Liver (tissue), 3 donors: Measurements from ENCODE around the gene RFC2.

Experiments used
- GABPA ChIP-seq, 2 donors: IDR thresholded peaks in 1 of 2; conservative IDR thresholded peaks in 1 of 2; 2 replicates each; pipeline ENCODE4 v1.6.1; 2016; ENCODE audit warnings: antibody characterized with exemption in 2 of 2, mild to moderate bottlenecking in 1 of 2, moderate library complexity in 1 of 2
- JUND ChIP-seq, 2 donors: IDR thresholded peaks; 2 replicates each; pipeline ENCODE4 v1.6.1; 2016; ENCODE audit warnings: antibody characterized with exemption in 2 of 2
- RAD21 ChIP-seq, 2 donors: IDR thresholded peaks; 2 replicates each; pipeline ENCODE4 v1.6.1; 2016; ENCODE audit warnings: antibody characterized with exemption in 2 of 2, mild to moderate bottlenecking in 2 of 2
- SP1 ChIP-seq: IDR thresholded peaks from 2 replicates; pipeline ENCODE4 v1.6.1; 2018; ENCODE audit warnings: antibody characterized with exemption, mild to moderate bottlenecking
- TAF1 ChIP-seq: conservative IDR thresholded peaks from 2 replicates; pipeline ENCODE4 v1.6.1; 2016; ENCODE audit warnings: antibody characterized with exemption, mild to moderate bottlenecking
- YY1 ChIP-seq: IDR thresholded peaks from 2 replicates; pipeline ENCODE4 v1.6.1; 2016; ENCODE audit warnings: antibody characterized with exemption, mild to moderate bottlenecking
- TF ChIP-seq, protein P1 (sequence below): fragments of 150-350 bp; IDR thresholded peaks from 2 replicates; pipeline ENCODE4 v1.5.1; 2017; ENCODE audit warnings: improper control_type of control experiment, low read depth, low read length; ENCODE audit not compliant: missing input control
- TF ChIP-seq, protein P2 (sequence below): IDR thresholded peaks from 2 replicates; pipeline ENCODE4 v1.6.1; 2016; ENCODE audit warnings: antibody characterized with exemption
- TF ChIP-seq, protein P3 (sequence below): IDR thresholded peaks from 2 replicates; pipeline ENCODE4 v1.6.1; 2016; ENCODE audit warnings: antibody characterized with exemption
- TF ChIP-seq, protein P4 (sequence below): IDR thresholded peaks from 2 replicates; pipeline ENCODE4 v1.6.1; 2016; ENCODE audit warnings: antibody characterized with exemption, mild to moderate bottlenecking
- TF ChIP-seq, protein P5 (sequence below): IDR thresholded peaks from 2 replicates; pipeline ENCODE4 v1.6.1; 2016; ENCODE audit warnings: antibody characterized with exemption
- donor health status: healthy.
- donor health status: healthy.

DNA sequence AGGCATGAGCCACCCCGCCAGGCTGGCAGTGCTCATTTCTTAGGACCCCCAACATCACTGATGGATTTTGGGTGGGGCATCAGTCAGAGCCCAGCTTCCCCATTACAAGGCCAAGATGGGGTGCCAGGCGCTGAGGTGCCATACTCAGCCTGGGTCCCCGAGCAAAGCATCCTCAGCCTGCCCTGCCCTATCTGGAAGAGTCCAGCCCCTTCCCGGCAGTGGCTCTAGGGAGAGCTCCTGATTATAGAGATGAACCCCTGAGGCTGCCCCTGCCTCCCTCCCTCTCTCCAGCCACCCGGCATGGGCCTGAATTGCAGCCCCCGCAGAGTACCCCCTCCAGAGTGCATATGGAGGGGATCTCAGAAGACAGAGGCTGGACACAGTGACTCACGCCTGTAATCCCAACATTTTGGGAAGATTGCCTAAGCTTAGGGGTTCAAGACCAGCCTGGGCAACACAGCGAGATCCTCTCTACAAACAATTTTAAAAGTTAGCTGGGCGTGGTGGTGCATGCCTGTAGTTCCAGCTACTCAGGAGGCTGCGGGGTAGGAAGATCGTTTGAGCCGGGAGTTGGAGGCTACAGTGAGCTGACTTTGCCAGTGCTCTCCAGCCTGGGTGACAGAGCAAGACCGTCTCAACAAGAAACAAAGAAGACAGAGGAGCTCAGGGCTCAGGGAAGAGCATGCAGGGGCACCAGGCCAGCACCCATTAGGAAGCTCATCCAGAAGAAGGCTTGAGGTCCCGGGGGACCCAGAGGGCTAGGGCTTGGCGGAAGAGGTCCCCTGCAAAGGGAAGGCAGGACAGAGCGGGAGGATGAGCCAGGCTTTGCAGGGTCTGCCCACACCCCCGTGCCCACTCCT, 31.1 kb downstream of the RFC2 start:
- TF ChIP-seq, protein P1, sequence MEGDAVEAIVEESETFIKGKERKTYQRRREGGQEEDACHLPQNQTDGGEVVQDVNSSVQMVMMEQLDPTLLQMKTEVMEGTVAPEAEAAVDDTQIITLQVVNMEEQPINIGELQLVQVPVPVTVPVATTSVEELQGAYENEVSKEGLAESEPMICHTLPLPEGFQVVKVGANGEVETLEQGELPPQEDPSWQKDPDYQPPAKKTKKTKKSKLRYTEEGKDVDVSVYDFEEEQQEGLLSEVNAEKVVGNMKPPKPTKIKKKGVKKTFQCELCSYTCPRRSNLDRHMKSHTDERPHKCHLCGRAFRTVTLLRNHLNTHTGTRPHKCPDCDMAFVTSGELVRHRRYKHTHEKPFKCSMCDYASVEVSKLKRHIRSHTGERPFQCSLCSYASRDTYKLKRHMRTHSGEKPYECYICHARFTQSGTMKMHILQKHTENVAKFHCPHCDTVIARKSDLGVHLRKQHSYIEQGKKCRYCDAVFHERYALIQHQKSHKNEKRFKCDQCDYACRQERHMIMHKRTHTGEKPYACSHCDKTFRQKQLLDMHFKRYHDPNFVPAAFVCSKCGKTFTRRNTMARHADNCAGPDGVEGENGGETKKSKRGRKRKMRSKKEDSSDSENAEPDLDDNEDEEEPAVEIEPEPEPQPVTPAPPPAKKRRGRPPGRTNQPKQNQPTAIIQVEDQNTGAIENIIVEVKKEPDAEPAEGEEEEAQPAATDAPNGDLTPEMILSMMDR = no peak
- TF ChIP-seq YY1 (no peak), TAF1 (no peak), JUND (IDR thresholded peaks at IDR 0.05) (no peak), RAD21 (IDR thresholded peaks at IDR 0.05) (no peak), SP1 (no peak), GABPA (IDR thresholded peaks at IDR 0.05 in 1 of 2, conservative IDR thresholded peaks at IDR 0.05 in 1 of 2) (no peak)
- TF ChIP-seq, protein P2, sequence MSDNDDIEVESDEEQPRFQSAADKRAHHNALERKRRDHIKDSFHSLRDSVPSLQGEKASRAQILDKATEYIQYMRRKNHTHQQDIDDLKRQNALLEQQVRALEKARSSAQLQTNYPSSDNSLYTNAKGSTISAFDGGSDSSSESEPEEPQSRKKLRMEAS = no peak
- TF ChIP-seq, protein P3, sequence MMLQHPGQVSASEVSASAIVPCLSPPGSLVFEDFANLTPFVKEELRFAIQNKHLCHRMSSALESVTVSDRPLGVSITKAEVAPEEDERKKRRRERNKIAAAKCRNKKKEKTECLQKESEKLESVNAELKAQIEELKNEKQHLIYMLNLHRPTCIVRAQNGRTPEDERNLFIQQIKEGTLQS = no peak
- TF ChIP-seq, protein P4, sequence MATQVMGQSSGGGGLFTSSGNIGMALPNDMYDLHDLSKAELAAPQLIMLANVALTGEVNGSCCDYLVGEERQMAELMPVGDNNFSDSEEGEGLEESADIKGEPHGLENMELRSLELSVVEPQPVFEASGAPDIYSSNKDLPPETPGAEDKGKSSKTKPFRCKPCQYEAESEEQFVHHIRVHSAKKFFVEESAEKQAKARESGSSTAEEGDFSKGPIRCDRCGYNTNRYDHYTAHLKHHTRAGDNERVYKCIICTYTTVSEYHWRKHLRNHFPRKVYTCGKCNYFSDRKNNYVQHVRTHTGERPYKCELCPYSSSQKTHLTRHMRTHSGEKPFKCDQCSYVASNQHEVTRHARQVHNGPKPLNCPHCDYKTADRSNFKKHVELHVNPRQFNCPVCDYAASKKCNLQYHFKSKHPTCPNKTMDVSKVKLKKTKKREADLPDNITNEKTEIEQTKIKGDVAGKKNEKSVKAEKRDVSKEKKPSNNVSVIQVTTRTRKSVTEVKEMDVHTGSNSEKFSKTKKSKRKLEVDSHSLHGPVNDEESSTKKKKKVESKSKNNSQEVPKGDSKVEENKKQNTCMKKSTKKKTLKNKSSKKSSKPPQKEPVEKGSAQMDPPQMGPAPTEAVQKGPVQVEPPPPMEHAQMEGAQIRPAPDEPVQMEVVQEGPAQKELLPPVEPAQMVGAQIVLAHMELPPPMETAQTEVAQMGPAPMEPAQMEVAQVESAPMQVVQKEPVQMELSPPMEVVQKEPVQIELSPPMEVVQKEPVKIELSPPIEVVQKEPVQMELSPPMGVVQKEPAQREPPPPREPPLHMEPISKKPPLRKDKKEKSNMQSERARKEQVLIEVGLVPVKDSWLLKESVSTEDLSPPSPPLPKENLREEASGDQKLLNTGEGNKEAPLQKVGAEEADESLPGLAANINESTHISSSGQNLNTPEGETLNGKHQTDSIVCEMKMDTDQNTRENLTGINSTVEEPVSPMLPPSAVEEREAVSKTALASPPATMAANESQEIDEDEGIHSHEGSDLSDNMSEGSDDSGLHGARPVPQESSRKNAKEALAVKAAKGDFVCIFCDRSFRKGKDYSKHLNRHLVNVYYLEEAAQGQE = no peak
- TF ChIP-seq, protein P5, sequence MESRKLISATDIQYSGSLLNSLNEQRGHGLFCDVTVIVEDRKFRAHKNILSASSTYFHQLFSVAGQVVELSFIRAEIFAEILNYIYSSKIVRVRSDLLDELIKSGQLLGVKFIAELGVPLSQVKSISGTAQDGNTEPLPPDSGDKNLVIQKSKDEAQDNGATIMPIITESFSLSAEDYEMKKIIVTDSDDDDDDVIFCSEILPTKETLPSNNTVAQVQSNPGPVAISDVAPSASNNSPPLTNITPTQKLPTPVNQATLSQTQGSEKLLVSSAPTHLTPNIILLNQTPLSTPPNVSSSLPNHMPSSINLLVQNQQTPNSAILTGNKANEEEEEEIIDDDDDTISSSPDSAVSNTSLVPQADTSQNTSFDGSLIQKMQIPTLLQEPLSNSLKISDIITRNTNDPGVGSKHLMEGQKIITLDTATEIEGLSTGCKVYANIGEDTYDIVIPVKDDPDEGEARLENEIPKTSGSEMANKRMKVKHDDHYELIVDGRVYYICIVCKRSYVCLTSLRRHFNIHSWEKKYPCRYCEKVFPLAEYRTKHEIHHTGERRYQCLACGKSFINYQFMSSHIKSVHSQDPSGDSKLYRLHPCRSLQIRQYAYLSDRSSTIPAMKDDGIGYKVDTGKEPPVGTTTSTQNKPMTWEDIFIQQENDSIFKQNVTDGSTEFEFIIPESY = no peak
